HG02642 (cell line): Measurements from ENCODE around the gene CDK5RAP2.
A peak's percentile ranks its signal among the peaks of the same experiment; 100 is the strongest.

Experiments used
- ATAC-seq: cut with Tn5 transposase; IDR thresholded peaks from one replicate; pipeline ENCODE4 v1.9.1; 2021; ENCODE audit warnings: mild to moderate bottlenecking; ENCODE audit not compliant: unreplicated experiment, poor library complexity

The CDK5RAP2 gene

DNA sequence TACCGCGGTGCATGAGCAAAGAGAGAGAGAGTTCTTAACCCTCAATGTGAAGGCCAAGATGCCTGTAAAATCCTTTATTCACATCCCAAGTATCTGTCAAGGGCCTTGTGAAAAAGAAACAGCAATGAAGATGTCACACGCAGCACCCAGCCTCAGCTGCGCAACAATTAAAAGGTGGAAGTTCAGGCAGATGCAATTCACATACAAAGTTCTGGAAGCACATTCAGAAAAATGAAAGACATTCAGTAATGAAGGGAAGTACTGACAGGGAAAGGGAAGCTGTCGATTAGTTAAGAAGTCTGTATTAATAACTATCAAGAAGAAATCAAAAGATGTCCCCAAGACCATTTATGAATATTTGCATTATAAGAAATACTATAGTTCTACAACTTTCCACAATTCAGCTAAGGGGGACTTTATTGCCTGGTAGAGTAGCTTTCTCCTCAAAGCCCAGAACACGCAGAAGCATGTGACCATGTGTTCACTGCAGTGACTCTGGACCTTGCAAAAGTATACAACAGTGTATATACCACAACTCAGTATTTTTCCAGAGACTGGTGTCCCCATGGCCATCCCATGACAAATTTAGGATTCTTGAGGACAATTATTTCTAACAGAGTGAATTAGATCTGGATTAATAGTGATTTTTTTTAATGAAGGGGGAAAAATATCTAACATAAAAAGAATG, 137.5 kb downstream of the CDK5RAP2 start:
- ATAC-seq, result no peak

DNA sequence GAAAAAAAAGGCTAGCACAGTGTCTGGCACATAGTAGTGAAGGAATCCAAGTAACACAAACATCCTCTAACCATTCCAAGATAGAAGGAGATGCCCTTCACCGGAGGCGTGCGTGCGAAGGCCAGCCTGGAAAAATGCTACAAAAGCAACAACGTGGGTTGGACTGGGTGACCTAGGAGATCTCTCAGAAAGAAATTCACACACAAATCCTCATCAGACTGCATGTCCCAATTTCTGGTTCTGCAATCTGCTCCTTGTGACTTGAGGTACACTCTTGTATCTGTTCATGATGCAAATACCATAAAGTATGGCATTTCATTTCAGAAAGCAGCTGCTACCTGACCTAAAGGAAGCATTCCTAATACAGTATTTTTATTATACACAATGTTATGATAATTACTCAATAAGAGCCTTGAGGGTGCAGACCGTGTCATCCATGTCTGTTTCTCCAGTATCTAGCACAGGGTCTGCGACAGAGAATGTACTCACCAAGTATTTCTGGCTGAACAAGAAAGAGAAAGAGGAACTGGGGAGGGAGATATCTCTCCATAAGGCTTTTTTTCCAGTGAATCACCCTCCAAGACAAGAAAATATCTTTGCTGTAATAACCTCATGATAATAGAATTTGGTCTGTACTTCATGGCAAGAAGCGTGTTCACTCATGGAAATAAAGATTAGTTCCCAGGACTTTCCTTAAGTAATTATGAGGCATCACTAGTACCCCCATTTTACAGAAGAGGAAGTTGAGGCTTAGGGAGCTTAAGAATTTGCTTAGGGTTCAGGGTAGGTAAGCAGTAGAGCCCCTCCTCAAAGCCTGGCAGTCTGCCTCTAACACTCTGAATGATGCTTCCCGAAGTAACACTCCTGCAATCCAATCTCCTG, 138.3 kb downstream of the CDK5RAP2 start:
- no peak for ATAC-seq

DNA sequence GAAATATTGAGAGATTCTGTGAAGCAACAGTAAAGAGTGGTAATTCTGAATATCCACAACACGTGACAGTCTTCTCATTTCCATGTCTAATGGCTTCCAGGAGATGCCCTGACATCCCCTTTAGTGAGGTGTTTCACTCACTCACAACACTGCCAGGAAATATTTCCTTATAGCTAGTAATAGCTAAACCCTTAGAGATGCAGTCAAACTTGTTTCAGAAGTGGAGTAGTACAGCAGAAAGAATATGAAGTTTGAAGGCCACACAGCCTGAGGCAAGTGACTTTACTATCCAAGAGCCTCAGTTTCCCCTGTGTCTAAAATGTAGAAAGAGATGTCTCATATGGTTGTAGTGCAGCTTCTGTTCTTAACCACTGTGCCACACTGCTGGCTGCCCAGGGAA, 139.2 kb downstream of the CDK5RAP2 start:
- no peak for ATAC-seq

DNA sequence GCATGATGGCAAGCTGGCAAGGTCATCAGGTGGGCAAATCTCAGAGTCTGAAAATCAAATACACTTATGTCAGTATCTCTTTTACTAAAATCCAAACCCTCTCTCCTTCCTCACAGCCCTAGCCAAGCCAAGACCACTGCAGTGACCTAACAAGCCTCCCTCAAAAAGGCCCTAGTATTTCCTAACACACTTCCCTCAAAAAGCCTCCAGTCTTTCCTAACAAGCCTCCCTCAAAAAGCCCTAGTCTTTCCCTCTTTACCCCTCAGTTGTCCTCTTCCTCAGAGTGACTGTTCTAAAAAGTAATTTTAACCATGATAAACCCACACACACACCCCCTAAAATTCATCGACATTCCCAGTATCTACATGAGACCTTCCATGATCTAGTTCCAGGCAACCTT, 140.0 kb downstream of the CDK5RAP2 start:
- no peak for ATAC-seq

DNA sequence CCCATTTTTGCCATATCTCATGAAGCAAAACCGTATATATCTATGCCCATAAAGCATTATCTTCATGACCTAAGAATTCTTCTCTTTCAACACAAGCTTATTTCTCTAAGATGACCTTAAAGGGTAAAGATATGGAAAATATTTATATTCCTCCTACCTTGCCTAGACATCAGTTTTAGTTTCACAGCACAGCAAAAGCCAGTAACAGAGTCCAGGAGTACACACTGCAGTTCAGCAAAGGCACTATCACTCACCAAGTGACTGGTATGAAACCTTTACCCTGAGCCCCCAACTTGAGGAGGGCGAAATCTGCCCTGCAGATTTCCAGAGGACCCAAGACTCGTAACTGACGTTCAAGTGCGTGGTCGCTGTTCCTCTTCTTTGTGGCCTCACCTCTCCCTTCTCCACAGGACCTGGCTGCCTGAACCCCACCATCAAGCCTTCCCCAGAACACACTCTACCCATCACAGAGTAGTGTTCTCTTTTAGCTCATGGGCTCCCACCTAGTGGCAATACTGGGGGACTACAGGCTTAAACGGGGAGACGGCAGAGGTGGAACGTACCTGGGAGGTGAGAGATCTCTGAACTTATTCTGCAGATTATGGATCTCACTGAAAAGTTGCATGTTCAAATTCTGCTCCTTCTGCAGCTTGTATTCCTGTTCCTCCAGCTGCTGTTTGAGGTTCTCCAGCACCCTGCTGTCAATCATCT, 141.0 kb downstream of the CDK5RAP2 start:
- peak; percentile 71 for ATAC-seq

DNA sequence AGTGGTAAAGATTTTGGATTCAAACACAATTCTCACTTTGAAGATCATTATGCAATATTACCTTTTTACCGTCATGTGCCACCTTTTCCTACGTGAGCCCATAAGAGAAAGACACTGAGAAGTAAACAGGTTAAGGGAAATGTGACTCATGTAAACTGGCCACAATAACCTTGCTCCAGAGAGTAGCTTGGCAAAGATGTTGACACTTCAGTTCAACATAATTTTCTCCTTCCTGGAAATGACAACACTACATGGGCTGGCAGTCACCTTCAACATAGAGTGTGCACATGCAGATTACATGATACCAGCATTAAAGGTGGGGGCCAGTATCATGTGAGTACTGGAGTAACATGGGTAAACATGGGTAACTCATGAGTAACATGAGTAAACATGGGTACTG, 141.9 kb downstream of the CDK5RAP2 start:
- ATAC-seq, result no peak

DNA sequence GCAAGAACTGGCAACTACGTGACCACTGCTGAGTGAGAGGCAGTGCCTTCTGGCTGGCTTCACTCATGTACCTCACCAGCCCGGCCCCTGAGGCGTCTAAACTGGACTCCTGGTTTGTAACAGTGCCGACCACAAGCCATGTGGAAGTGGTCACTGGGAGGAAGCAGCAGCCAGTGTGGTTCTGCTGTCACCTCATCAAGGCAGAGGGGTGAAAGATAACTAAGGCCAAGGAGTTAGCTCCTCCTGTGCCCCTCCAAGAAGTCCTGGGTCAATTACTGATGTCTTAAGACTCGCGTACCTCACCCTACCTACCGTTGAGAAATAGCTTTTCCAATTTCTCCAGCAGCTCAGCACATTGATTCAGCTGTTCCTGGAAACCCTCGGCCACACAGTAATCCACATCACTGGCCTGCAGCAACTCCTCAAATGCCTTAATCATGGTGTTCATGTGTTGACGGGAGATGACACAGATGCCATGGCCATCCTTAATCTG, 142.9 kb downstream of the CDK5RAP2 start:
- ATAC-seq, result no peak

DNA sequence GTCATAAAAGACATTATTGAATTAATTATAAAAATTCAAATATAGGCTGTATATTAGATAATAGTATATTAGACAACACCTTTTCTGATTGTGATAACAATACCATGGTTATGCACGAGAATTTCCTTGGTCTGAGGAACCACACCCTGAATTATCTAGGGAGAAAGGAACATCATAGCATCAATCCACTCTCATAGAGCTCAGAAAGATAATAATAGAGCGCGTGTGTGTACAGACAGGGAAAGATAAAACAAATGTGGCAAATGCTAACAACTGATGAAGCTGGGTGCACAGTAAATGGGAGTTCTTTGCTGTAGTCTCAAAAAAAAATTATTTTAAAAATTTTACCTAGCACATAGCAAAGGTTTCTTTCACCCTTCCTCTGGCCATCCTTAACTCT, 143.5 kb downstream of the CDK5RAP2 start:
- ATAC-seq, result no peak

DNA sequence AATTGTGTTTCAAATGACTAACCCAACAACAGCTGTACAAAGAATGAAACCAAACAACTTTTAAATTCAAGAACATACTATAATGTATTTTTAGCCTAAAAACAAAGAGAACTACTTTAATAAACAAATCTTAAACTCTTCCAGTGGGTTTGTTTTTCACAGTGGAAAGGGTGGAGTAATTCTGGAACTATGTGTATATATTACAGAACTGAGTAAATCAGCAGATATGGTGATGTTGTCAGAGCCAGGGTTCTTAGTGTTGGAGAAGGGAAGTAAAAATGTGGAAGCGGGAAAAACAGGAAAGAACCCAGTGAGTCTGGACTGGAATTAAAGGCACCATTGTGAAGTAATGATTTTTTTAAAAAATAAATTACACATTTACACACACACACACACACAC, 144.9 kb downstream of the CDK5RAP2 start:
- ATAC-seq, result no peak

DNA sequence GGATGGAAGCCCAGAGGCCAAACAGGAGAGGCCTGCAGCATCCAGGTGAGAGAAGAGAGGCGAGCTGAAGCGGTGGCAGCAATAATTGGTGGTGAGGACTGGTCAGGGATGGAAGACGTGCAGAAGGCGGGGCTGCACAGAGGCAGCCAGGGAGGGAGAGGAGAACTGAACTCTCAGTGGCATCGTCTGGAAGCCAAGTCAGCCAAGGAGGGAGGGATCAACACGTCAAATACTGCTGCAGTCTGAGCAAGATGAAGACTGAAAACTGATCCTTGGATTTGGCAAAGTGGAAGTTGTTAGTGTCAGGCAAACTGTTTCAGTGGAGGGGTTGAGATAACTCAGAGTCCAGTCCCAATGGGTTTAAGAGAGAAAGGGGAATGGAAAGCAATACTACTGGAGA, 145.4 kb downstream of the CDK5RAP2 start:
- ATAC-seq, result no peak

DNA sequence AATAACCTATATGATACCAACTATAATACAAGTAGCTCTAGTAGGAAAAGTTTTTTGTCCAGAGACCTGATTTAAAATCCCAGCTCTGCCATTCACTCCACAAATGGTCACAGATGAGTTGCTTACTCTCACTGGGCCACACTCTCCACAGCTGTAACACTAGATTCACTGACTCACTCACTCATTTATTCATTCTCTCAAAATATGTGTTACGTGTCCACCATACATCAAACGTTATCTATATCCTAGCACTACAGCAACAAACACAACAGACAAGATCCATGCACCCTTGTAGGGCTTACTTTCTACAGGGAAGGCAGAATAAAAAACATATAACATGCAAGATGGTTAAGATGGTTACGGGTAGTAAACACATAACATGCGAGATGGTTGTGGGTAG, 146.3 kb downstream of the CDK5RAP2 start:
- no peak for ATAC-seq

DNA sequence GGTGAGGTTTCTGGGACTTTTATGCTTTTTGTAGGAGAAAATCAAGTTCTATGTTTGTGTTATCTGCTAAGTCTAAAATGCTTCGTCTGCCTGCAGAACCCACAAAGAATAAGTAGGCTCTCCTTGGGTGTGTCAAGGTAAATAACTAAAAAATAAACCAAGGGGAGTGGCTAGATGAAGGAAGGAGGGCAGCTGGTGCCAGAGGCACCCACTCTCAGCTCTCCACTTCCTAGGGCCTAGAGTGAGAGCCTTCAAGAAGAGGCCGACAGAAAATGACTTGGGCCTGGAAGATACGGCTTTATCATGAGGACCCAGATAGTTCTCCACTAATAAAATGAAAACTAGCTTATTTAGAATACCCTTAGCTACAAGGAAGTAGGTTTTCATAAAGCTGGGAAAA, 147.4 kb downstream of the CDK5RAP2 start:
- no peak for ATAC-seq

DNA sequence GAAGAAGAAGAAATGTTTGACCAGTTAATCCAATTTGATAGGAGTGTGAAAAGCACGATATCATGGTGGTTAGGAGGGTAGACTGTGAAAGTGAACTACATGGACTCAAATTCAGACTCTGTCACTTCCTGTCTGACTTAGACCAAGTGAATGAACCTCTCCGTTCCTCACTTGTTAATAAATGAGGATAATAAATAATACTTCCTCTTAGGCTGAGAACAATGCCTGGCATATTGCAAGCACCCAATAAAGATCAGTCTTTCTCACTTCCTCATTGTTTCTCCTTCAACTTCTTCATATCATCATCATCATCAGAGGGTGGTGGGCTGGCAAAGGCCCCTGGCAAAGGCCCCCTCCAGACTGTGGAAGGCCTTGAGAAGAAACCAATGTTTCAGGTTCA, 148.7 kb downstream of the CDK5RAP2 start:
- ATAC-seq, result no peak

DNA sequence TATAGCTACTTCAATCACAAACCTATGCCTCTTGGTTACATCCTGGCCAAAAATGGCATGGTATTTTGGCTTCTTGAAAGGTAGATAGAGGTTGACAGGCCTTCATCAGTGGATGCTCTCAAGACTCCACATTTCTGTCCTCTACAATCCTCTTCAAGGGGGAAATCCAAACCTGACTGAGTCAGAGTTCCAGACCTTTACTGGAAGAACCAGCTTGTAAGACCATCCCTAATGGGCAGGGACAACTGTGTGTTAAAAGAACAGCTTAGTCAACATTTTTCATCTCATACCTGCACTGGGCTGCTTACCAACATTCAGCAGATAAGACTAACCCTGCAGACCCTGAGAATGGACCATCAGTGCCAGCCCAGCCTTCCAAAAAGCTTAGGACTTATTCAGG, 155.7 kb downstream of the CDK5RAP2 start:
- no peak for ATAC-seq

DNA sequence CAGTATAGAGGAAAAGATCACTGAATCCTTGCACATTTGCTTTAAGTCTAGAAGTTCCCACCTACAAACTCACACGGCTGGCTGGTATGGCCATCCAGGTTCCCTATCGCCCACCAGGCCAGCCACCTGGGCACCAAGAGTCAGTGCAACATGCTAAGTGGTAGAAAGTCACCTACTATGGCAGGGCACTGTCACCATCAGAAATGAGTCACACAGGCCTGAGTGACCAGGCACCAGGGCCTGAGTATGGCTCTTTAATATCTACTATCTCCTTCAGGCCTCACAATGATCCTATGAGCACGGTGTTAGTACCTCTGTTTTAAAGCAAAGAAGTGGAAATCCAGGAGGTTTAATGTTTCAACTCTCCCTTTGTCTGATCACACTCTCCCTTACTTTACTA, 156.2 kb downstream of the CDK5RAP2 start:
- ATAC-seq, result no peak

DNA sequence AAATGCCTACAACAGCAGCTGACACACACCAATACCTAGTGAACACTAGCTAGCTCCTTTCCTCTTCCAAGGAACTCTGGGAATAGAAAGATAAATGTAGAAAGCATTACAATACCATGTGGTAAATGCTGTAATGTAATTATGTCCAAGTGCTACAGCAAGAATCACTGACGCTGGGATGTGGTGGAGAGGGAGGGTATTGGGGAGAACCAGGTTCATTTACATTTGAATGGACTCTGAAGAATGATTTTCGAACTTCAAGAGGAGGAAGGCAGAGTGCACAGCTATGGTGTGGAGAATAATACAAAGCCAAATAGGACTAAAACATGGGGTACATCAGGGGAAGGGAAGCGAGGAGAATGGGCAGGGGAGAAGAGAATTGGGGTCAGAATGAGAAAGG, 158.0 kb downstream of the CDK5RAP2 start:
- no peak for ATAC-seq

DNA sequence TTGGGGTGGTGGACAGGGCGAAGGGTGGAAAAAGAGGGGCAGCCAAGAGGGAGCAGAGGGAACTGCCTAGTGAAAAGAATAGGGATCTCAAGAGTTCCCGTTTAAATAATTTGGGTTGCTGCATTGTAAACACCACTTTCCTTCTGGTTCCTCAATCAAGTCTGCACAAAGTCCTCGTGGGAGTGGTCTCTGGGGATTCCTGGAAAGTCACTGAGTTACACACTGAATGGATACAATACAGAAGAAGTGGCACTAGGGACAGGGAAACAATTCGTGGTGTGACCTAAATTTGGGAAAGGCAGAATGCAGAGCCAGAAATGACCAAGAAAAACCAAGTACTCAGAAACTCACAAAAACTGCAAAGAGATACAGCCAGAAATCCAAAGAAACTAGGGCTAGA, 161.7 kb downstream of the CDK5RAP2 start:
- no peak for ATAC-seq

DNA sequence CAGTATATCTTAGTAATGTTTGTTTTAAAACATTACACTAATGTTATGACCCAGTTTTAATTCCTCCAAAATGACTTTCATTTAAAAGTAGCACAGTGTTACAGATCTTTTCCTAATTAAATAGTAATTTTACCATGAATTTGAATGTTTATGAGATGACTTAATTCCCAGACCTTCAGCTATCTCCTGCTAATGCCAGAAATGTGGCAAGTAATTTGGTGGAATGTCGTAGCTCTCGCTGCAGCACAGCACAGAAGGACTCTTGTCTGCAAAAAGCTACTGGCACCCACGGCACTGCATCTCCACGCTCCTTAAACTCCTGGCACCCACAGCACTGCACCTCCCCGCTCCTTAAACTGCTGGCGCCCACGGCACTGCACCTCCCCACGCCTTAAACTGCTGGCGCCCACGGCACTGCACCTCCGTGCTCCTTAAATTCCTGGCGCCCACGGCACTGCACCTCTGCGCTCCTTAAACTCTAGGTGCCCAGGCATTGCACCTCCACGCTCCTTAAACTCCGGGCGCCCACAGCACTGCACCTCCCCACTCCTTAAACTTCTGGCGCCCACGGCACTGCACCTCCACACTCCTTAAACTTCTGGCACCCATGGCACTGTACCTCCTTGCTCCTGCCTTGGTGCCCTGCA, 163.1 kb downstream of the CDK5RAP2 start:
- no peak for ATAC-seq

DNA sequence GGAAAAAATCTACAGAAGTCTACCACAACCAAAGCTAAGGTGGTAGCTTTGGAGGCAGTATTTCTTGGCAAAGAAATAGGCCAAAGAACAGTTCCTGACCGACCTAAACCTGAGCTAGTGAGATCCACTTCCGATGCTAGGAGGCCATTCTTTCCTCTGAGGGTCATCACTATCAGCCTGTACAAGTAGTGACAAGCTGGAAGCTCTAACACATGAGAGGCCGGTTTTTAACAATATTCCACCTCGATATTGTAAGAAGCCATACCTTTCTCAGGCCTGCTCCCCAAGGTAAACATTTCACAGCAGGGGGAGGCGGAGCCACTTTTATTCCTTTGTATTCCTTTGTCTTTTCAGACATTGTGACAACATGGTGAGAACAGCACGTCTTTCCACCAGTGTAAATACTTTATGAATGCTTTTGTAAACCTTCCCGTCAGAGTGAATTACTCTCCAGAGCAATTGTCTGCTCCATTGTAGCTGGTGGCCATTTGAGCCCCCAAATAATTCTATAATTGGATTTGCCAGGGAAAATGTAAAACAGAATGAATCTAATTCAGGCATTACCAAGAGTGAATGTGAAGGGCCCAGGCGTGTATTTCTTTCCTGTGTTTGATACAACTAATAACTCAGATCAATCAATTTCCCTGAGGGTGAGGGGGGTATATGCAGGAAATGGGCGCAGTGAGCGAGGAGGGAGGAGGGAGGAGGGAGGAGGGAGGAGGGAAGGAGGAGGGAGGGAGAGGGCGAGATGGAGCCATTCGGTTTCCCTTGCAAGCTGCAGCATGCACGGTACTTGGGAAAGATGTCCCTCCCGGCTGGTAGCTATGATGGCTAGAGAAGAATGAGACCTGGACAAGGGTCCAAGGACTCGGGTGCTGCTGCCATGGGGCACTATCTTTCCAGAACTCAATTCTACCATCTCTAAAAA, 166.6 kb downstream of the CDK5RAP2 start:
- no peak for ATAC-seq
